Measurements from ENCODE around the gene IPO5.

The IPO5 gene

GRCh38 chr13:97978651-97979050 lies 25.2 kb downstream of the IPO5 start:
- TF ChIP-seq EP300 (IDR thresholded peaks at IDR 0.05; ENCODE audit: borderline replicate concordance) (no peak), YY1 (IDR thresholded peaks at IDR 0.05; ENCODE audit: low read depth) (no peak), MAX (IDR thresholded peaks at IDR 0.05) (no peak), EGR1 (IDR thresholded peaks at IDR 0.05) (no peak), FOXM1 (IDR thresholded peaks at IDR 0.05; ENCODE audit: borderline replicate concordance, low read depth) (no peak), TAF1 (IDR thresholded peaks at IDR 0.05; ENCODE audit: low read depth) (no peak), REST (IDR thresholded peaks at IDR 0.05; ENCODE audit: low read depth) (no peak), RAD21 (IDR thresholded peaks at IDR 0.05; ENCODE audit: low read depth) (no peak), NFIC (IDR thresholded peaks at IDR 0.05) (no peak), TEAD4 (IDR thresholded peaks at IDR 0.05) (no peak)
- TF ChIP-seq, protein P1, sequence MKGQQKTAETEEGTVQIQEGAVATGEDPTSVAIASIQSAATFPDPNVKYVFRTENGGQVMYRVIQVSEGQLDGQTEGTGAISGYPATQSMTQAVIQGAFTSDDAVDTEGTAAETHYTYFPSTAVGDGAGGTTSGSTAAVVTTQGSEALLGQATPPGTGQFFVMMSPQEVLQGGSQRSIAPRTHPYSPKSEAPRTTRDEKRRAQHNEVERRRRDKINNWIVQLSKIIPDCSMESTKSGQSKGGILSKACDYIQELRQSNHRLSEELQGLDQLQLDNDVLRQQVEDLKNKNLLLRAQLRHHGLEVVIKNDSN (IDR thresholded peaks at IDR 0.05): no peak

DNA sequence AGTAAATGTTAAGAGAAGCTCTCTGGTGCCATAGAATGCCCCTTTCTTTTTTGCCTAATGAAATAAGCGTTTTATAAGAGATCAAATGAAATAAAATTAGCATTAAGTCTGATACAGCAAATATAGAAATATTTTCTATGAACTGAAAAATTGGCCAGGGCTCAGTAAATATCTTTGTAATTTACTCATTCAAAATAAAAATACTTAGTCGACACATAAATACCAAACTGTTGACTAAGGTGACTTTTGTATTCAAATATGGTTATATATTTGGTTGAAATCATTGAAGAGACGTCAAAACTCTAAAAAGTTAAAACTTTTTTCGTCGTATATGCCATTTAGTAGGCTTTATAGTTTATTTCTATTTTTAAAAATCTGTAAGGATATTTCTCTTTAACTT lies 25.6 kb downstream of the IPO5 start:
- TF ChIP-seq YY1 (IDR thresholded peaks at IDR 0.05; ENCODE audit: low read depth): no peak
- no peak for TF ChIP-seq NFIC (IDR thresholded peaks at IDR 0.05)
- no peak for TF ChIP-seq REST (IDR thresholded peaks at IDR 0.05; ENCODE audit: low read depth)

DNA sequence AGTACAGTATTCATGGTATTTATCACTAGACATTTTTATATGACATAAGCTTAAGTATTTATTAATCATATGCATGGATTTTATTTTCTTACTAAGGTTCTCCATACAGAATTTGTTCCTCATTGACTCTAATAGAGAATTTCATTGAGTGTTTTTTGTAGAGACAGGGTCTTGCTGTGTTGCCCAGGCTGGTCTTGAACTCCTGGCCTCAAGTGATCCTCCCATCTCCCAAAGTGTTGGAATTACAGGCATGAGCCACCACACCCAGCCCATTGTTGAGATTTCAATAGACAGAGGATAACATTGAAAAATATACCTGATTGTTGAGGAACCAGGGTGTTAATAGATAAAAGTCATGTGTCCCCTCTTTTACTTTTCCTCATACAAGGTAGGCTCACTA lies 26.1 kb downstream of the IPO5 start:
- TF ChIP-seq TCF12 (IDR thresholded peaks at IDR 0.05; ENCODE audit: low read depth): no peak
- TF ChIP-seq, protein P1 (IDR thresholded peaks at IDR 0.05): no peak
- TF ChIP-seq CEBPB (IDR thresholded peaks at IDR 0.05): no peak
- TF ChIP-seq NFIC (IDR thresholded peaks at IDR 0.05): no peak
- no peak for TF ChIP-seq TEAD4 (IDR thresholded peaks at IDR 0.05)
- no peak for TF ChIP-seq REST (IDR thresholded peaks at IDR 0.05; ENCODE audit: low read depth)
- TF ChIP-seq YY1 (IDR thresholded peaks at IDR 0.05; ENCODE audit: low read depth): no peak
- no peak for TF ChIP-seq MAX (IDR thresholded peaks at IDR 0.05)
- TF ChIP-seq ZBTB7A (IDR thresholded peaks at IDR 0.05; ENCODE audit: low read depth): no peak
- TF ChIP-seq FOXM1 (IDR thresholded peaks at IDR 0.05; ENCODE audit: borderline replicate concordance, low read depth): no peak
- no peak for TF ChIP-seq EGR1 (IDR thresholded peaks at IDR 0.05)
- TF ChIP-seq EP300 (IDR thresholded peaks at IDR 0.05; ENCODE audit: borderline replicate concordance): no peak

- TF ChIP-seq CEBPB (IDR thresholded peaks at IDR 0.05) (no peak), REST (IDR thresholded peaks at IDR 0.05; ENCODE audit: low read depth) (no peak), EGR1 (IDR thresholded peaks at IDR 0.05) (no peak), CREB1 (IDR thresholded peaks at IDR 0.05; ENCODE audit: low read depth) (no peak), MAX (IDR thresholded peaks at IDR 0.05) (no peak), ZBTB7A (IDR thresholded peaks at IDR 0.05; ENCODE audit: low read depth) (no peak), TEAD4 (IDR thresholded peaks at IDR 0.05) (no peak), TCF12 (IDR thresholded peaks at IDR 0.05; ENCODE audit: low read depth) (no peak), EP300 (IDR thresholded peaks at IDR 0.05; ENCODE audit: borderline replicate concordance) (no peak), RAD21 (IDR thresholded peaks at IDR 0.05; ENCODE audit: low read depth) (no peak), YY1 (IDR thresholded peaks at IDR 0.05; ENCODE audit: low read depth) (no peak), NFIC (IDR thresholded peaks at IDR 0.05) (no peak)
- TF ChIP-seq, protein P1 (IDR thresholded peaks at IDR 0.05): no peak
Measured at GRCh38 chr13:97982286-97982685, 28.8 kb downstream of the IPO5 start.

Measured in Ishikawa (cell line).